Activated CD4-positive, CD25-positive, alpha-beta regulatory T cell treated with anti-CD3 and anti-CD28 coated beads, Interleukin-2, amount 50 U/mL, for 72 hours (primary cell): ENCODE data around the gene LONP1.
"Not testable (repeated sequence)": the region's sequence is repeated elsewhere in the genome, so short reads cannot be mapped to it uniquely, and the experiment has no call there.

Experiments used
- DNase-seq: peaks from one replicate; pipeline ENCODE4 v3.0.0; 2021

Gene LONP1

GRCh38 chr19:5691822-5692722 is 27.9 kb downstream of the LONP1 start:
- no peak for DNase-seq

GRCh38 chr19:5690955-5691821 is 28.8 kb downstream of the LONP1 start:
- peak; percentile 49 for DNase-seq

- DNase-seq = peak; percentile 100
Measured at GRCh38 chr19:5690125-5690954, 29.6 kb downstream of the LONP1 start, which contains the start of gene RPL36. Gene RPL36, plus strand, starts transcription at chr19:5690295. Its CDS starts 213 bp downstream, at chr19:5690508.

GRCh38 chr19:5688262-5688881 is 31.6 kb downstream of the LONP1 start:
- DNase-seq = not testable (repeated sequence)

GRCh38 chr19:5687360-5688198 is 32.4 kb downstream of the LONP1 start:
- DNase-seq = no peak

- peak; percentile 100 for DNase-seq
Measured at GRCh38 chr19:5686647-5687359, 33.1 kb downstream of the LONP1 start.

- no peak for DNase-seq
Measured at GRCh38 chr19:5686326-5686646, 33.7 kb downstream of the LONP1 start.

DNA sequence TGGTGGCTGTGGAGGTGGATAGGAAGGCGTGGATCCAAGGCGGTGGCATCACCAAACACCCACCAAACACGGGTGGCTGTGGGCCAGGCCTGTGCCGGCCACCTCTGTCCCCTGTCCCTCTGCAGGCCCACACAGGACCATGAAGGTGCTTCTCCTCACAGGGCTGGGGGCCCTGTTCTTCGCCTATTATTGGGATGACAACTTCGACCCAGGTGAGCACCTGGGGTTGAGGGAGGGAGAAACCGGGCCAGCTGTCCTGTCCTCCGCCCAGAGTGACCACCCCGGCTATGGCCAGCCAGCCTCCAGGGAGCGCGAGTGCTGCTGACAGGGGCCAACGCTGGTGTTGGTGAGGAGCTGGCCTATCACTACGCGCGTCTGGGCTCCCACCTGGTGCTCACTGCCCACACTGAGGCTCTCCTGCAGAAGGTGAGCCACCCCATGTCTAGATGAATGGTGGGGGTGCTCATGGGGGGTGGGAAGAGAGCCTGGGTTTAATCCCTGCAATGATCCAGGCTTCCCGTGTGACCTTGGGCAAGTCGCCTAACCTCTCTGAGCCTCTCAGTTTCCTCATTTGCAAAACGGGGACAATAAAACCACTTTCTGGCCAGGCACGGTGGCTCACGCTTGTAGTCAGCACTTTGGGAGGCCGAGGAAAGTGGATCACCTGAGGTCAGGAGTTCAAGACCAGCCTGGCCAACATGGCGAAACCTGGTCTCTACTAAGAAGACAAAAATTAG is 35.1 kb downstream of the LONP1 start:
- no peak for DNase-seq

- DNase-seq = no peak
Measured at GRCh38 chr19:5683177-5683886, 36.6 kb downstream of the LONP1 start.

DNA sequence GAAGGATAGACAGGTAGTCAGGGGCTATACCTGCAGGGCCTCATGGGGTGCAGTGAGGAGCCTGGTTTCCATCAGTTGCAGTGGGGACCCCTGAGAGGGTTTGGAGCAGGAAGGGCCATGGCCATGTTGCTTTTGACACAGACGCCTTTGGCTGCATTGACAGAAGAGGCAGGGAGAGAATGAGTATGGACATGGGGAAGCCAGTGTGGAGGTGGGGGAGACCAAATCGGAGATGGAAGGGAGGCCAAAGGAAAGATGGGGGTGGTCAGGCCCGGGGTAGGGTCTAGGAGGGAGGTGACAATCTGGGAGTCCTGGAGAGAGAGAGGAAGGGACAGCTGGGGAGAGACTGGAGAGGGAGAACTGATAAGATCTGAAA is 37.9 kb downstream of the LONP1 start:
- no peak for DNase-seq

- DNase-seq = no peak
Measured at GRCh38 chr19:5681391-5682106, 38.4 kb downstream of the LONP1 start.

DNA sequence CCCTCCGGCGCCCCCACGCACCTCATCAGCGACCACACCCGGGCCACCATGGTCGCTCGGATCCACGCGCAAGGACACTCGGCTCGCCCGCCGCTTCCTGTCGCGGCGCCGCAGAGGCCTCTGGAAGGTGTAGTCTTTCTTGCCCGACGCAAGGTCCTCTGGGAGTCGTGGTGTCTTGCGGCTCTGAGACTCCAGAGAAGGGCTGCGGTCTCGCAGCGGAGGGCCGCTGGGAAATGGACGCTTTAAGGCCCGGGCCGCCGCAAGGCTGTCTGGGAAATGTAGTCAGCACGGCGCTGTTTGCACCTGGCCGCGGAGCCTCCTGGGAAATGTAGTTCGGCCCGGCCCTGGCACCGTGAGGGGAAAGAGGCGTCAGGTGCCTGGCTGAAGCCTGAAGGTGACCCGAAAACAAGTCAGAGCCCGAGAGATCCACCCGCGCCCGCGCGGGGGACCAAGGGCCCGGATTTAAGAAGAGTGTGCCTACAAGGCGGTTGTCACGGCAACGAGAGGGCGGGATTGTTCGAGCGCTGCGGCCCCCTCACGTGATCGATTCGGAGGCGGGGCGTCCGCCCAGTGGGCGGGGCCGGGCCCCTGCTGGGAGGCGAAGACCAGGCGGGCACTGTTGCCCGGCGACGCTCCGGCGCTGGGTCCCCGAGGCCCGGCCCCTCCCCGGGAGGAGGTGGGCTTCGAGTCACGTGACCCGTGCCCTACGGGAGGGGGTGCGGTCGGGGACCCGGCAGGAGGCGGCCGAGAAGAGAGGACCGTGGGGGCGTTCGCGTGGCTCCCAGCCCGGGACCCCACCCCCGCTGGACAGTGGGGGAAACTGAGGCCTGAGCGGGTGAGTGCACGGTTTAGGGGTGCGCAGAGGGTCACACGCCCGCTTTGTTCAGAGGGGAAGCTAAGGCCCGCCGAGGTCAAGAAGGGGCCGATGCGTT is 39.2 kb downstream of the LONP1 start, which contains the start of the genes HSD11B1L and MICOS13:
Gene HSD11B1L, plus strand, starts transcription at position 591 of the 932 bp plus-strand sequence. CDS start 3,806 bp downstream, outside the sequence.
Gene MICOS13, minus strand, starts transcription at position 80 of the 932 bp plus-strand sequence. Its CDS starts 30 bp downstream, at position 50.
- DNase-seq = peak; percentile 99

- no peak for DNase-seq
Measured at GRCh38 chr19:5680084-5680436, 39.9 kb downstream of the LONP1 start.

GRCh38 chr19:5679289-5680083 is 40.5 kb downstream of the LONP1 start:
- DNase-seq = no peak

- no peak for DNase-seq
Measured at GRCh38 chr19:5678071-5678718, 41.8 kb downstream of the LONP1 start.

DNA sequence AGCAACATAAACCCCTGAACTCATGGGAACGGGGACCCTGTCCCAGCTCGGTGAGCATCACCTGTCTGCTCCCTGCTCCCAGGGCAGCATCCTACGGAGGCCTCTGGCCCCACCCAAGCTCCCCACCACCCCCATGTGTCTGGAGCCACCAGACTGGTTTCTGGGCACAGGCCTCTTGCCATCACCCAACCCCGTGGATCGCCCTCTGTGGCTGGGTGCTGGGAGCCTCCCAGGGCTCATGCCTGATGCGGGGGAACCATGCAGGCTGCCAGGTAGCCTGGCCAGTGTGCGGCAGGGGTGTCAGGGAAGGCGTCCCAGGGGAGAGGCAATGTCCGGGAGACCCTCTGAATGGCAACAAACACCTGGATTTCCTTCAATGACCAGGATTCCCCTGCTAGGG is 42.4 kb downstream of the LONP1 start:
- DNase-seq = no peak
